ENCODE results near the gene MAPKAPK3. TPM values are rescaled to one million over a fixed set of nuclear protein-coding genes. Genes with fewer than 3 reads are reported as not detected.

Gene MAPKAPK3
- total RNA-seq, 1 donor from 2014 or later: 117 TPM

GRCh38 chr3:50630394-50630793, 13.4 kb downstream of the MAPKAPK3 start:
- TF ChIP-seq CTCF (conservative IDR thresholded peaks at IDR 0.05; ENCODE audit: low read depth, low read length): no peak
- no peak overlapping the region for H3K4me3 ChIP-seq (ENCODE audit: low read depth, low read length)

GRCh38 chr3:50630877-50631276, 13.9 kb downstream of the MAPKAPK3 start:
- no peak for DNase-seq (ENCODE audit: low read depth)
- TF ChIP-seq CTCF (conservative IDR thresholded peaks at IDR 0.05; ENCODE audit: low read depth, low read length): peak; percentile 23
- H3K4me3 ChIP-seq (ENCODE audit: low read depth, low read length): no peak overlapping the region

More at GRCh38 chr3:50630394-50630793, 13.4 kb downstream of the MAPKAPK3 start:
- no peak for DNase-seq (ENCODE audit: low read depth)

- H3K4me3 ChIP-seq (ENCODE audit: low read depth, low read length): no peak overlapping the region
- DNase-seq (ENCODE audit: low read depth): no peak
- TF ChIP-seq CTCF (conservative IDR thresholded peaks at IDR 0.05; ENCODE audit: low read depth, low read length): no peak
Measured at GRCh38 chr3:50632450-50632849, 15.5 kb downstream of the MAPKAPK3 start.

GRCh38 chr3:50633230-50633790, 16.4 kb downstream of the MAPKAPK3 start:
- no peak overlapping the region for H3K4me3 ChIP-seq (ENCODE audit: low read depth, low read length)
- TF ChIP-seq CTCF (conservative IDR thresholded peaks at IDR 0.05; ENCODE audit: low read depth, low read length): no peak

GRCh38 chr3:50635066-50635465, 18.1 kb downstream of the MAPKAPK3 start:
- TF ChIP-seq CTCF (conservative IDR thresholded peaks at IDR 0.05; ENCODE audit: low read depth, low read length): no peak
- no peak overlapping the region for H3K4me3 ChIP-seq (ENCODE audit: low read depth, low read length)
- no peak for DNase-seq (ENCODE audit: low read depth)

More at GRCh38 chr3:50633230-50633790, 16.4 kb downstream of the MAPKAPK3 start:
- no peak for DNase-seq (ENCODE audit: low read depth)

GRCh38 chr3:50637011-50637410, 20.1 kb downstream of the MAPKAPK3 start:
- no peak for DNase-seq (ENCODE audit: low read depth)
- no peak for TF ChIP-seq CTCF (conservative IDR thresholded peaks at IDR 0.05; ENCODE audit: low read depth, low read length)
- H3K4me3 ChIP-seq (ENCODE audit: low read depth, low read length): no peak overlapping the region

- no peak overlapping the region for H3K4me3 ChIP-seq (ENCODE audit: low read depth, low read length)
- no peak for TF ChIP-seq CTCF (conservative IDR thresholded peaks at IDR 0.05; ENCODE audit: low read depth, low read length)
Measured at GRCh38 chr3:50637945-50638344, 21.0 kb downstream of the MAPKAPK3 start.

More at GRCh38 chr3:50637945-50638344, 21.0 kb downstream of the MAPKAPK3 start:
- DNase-seq (ENCODE audit: low read depth): no peak

Data from epithelial cell of proximal tubule (primary cell).